NCI-H128 (cell line): Measurements from ENCODE around the gene SLC25A36.
A peak's percentile ranks its signal among the peaks of the same experiment; 100 is the strongest.

Experiments used
- DNase-seq: peaks from one replicate; lab custom pipeline; 2025; ENCODE audit not compliant: unreplicated experiment; lab: John Stamatoyannopoulos, UW

SLC25A36 gene, protein sequence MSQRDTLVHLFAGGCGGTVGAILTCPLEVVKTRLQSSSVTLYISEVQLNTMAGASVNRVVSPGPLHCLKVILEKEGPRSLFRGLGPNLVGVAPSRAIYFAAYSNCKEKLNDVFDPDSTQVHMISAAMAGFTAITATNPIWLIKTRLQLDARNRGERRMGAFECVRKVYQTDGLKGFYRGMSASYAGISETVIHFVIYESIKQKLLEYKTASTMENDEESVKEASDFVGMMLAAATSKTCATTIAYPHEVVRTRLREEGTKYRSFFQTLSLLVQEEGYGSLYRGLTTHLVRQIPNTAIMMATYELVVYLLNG

DNA sequence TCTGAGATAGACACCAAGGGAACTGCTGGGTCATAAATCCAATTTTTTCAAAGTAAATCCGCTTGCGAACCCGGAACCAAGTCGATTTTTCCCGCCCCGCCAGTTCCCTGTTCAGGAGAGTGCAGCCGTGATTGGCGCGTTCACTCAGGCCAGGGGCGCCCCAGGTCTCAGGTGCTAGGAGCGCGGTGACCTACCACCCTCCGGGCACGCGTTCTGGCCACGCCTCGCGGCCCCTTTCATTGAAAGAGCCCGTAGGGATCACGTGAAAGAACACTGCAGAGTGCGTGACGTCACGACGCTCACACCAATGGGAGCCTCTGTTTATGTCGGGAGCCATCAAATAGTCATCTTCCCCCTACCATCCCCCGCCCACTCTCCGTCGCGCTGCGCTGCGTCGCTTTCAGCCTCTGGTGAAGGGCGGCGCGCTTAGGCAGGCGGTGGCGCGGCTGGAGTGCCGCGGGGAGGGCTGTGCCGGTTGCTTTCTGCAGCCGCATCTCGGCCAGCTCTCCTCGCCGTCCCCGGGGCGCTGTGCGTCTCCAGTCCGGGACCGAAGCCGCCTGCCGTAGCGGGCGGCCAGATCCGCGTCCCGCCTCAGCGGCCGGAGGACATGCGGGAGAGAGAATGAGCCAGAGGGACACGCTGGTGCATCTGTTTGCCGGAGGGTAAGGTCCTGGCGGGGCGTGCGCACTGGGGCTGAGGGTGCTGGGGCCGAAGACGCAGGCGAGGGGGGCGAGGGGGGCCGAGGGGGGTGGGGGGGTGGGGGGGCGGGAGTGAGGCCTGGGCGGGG lies at the start of gene SLC25A36:
SLC25A36 (plus strand) TSS at position 403 of the 787 bp plus-strand sequence; CDS start at position 622, 219 bp downstream.
- DNase-seq: peak; percentile 98

DNA sequence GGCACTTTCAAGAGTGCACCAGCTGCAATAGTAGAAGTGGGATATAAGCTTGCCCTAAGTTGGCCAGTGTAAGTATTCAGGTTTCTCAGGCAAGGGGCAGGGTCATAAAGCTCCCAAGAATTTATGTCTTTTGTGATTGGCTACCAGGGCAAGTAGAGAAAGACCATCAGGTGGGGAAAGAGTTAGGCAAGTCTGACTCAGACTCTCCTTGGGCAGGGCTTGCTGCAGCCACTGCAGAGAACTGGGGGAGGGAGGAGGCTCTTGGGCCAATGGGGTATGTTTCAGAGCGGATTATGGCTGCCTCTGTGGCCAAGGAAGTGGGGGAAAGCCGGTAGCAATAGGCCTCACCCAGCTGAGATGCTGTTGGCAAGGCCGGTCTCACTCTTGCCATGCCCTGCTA lies 44.6 kb upstream of the SLC25A36 start:
- DNase-seq: no peak

DNA sequence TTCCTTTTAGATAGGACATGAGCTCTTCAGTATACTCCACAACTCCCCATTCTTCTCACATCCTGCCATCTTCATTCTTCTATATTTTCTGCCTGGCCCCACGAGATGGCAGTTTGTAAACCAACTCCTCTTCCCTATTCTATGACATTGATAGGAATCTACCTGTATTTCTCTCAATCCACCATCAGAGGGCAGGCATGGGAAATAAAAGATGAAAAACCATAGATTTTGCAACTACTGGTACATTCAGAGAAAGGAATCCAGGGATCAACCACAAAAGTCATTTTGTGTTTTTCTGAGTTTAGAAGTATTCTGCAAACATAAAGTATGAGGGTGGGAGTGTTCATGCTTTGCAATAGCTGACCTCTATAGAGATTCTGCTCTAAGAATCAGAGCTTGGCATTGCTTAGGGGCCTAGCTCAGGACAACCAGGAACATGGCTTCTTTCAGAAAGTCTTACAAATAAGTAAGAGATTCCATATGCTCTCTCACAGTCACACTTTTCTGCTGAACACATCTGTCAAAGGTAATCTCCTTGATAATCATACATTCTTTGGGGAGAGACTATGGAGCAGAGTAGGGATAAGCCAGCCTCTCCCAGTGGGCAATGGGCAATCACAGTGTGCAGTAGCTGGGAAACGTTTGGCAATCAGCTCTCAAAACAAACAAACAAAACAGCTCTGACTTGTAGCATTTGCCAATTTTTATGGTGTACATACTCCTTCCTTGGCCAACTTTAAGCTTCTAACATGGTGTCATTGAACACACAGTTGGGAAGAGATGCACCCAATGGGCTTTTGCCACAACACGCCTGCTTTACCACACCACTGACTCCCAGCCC lies 43.1 kb upstream of the SLC25A36 start:
- peak; percentile 21 for DNase-seq

DNA sequence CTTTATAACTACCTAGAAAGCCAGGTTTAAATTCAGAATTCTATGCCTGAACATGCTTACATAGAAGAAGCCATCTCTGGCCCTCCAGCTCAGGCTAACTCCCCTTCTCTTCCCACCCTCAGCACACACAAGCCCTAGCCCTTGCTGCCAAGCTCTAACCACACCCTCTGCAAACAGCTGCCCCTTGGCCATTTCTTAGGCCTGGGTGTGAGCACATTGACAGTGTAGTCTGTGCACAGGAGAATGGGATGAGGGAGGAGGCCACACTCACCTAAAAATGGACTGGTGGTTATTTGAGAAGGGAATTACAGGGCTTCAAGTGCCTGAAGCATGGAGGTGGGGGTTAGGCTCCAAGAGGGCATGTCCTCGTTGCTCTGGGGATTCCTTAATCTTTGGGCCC lies 42.3 kb upstream of the SLC25A36 start:
- DNase-seq: no peak

DNA sequence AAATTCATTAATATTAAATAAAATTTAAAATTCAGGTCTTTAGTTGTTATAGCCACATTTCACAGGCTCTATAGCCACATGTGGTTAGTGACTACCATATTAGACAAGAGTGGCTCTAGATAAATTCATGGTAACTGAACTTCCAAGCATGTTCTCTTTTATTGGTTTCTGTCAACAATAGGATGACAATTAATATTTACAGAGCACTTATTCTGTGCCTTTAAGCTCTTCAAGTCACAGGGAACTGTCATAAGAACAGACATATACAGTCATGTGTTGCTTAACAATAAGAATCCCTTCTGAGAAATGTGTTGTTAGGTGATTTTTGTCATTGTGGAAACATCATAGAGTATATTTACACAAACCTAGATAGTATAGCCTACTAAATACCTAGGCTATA lies 38.8 kb upstream of the SLC25A36 start:
- no peak for DNase-seq

DNA sequence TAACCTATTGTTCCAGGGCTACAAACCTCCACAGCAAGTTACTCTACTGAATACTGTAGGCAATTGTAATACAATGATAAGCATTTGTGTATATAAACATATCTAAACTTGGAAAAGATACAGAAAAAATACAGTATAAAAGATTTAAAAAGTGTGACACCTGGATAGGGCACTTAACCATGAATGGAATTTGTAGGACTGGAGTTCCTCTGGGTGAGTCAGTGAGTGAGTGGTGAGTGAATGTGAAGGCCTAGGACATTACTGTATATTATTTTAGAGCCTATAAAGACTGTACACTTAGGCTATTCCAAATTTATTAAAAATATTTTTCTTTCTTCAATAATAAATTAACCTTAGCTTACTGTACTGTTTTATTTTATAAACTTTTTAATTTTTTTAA lies 38.4 kb upstream of the SLC25A36 start:
- no peak for DNase-seq

DNA sequence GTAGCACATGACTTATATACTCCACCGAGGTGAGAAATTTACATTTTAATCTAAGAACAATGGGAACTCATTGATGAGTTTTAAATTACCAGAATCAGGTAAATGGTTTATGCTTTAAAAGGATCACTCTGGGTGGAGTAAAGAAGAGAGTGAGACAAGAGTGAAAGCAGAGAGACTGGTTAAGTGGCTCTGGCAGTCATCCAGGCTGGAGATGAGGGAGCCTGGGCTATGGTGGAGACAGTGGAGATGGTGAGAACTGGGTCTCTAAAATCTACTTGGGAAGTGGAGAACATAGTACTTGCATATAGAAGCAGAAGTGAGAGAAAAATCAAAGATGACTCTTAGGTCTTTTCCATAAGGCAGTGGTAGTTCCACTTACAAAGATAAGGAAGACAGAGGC lies 37.1 kb upstream of the SLC25A36 start:
- DNase-seq: no peak

DNA sequence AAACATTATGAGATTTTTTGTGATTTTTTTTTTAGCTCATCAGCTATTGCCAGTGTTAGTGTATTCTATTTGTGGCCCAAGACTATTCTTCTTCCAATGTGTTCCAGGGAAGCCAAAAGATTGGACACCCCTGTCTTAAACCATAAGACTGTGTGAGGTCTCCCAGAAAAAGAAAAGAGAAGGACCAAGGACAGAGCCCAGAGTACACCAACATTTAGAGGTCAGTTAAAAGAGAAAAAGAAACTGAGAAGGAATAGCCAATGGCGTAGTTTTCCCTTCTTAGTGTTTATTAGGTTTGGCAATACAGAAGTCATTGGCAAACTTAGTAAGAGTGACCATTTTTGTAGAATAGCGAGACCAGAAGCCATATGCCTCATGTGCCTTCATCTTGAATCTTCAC lies 36.1 kb upstream of the SLC25A36 start:
- no peak for DNase-seq

DNA sequence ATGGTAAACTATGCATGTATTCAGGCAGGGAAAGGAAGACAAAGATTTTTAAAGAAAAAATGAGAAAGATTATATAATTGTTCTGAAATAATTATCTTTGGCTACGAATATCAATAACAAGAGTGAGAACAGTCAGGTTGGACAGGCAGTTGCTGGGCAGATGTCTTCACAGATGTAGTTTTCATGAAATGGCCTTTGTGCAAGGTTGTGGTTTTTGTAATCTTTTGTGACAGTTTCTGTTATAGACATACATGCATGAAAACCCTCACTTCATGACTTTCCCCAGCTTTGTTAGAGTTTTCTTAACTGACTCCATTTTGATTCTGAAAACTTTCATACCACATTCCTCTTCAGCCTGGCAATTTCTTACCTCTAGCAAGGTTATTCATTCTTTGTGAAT lies 34.9 kb upstream of the SLC25A36 start:
- no peak for DNase-seq

DNA sequence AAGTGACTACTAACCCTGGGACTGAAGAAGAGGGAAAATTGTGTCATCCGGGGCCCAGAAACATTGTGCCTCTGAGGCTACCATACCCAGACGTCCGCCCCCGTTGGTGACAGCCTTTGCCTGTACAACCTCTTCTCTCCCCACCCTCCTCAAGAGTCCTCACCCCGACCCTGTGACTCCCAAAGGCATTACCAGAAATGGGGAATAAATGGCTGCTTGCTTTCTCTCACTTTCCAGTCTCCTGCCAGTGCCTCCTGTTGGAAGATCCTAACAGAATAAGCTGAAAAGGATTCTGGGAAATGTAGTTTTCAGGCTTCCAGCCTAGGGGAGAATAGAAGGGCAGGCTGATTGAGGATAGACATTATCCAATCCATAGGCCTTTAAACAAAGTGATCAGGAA lies 30.8 kb upstream of the SLC25A36 start:
- DNase-seq: no peak

DNA sequence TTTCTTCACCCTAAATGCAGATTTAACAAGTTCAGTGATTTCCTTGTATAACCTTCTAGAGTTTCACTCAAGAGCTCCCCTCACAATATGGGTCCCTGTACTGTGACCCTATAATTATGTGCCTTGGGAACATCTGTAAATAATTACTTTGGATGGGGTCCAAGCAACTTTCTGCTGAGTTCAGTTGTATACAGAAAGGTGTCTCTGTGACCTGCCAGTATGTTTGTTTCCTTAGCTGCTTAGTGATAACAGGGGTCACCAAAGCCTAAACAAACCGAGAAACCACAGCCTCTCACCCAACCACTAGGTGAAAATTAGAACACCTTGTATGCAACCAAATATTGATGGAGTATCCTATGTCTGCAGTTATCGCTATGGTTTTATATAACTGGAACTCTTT lies 29.8 kb upstream of the SLC25A36 start:
- DNase-seq: no peak

DNA sequence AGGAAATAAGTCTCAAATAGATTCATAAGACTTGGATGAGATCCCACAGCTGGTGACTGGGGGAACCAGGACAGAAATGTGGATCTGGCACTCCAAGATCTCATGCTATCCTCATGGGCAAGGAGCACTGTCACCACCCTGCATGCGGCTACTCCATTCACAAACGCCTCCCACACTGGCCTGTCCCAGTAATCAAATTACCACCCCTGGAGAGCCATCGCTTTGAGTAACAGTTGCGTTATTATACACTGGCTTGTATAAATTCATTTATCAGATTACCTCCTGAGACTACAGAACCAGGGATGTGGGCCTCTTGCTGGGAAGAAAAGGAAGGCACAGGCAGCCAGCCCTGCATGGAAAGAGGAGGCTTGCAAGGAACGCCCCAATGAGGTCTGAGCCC lies 27.9 kb upstream of the SLC25A36 start:
- no peak for DNase-seq

DNA sequence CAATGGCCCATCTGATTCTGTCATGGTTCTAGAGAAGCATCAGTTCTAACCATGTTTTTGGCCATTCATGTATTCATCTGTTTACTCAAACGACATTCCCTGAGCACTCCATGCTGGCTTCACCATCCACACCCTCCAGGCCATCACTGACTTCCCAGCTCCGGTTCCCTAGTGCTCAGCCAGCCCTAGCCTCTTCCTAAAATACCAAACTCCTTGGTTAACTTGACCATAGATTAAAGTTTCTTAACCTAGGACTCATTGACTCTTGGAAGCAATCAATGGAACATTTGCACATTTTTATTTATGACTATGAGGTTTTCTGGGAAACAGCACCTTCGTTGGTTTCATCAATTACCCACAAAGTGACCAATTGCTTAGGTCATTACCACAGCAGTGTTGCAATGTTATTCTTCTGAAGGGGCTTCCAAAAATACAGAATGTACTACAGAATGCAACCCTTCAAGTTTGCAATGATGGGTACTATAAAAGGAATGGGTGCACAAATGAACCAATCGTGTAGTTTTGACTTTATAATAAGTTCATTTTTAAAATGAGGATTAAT lies 27.2 kb upstream of the SLC25A36 start:
- DNase-seq: no peak

DNA sequence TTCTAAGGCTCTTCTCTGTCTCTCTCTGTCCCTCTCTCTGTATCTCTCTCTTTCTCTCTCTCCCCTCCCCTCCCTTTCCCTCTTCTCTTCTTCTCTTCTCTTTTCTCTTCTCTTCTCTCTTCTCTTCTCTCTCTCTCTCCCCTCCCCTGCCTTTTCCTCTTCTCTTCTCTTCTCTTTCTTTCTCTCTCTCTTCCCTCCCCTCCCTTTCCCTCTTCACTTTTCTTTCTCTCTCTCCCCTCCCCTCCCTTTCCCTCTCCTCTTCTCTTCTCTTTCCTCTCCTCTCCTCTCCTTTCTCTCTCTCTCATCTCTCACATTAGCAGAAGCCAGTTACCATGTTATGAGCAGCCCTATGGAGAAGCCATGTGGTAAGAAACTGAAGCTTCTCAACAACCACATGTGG lies 25.0 kb upstream of the SLC25A36 start:
- no peak for DNase-seq

DNA sequence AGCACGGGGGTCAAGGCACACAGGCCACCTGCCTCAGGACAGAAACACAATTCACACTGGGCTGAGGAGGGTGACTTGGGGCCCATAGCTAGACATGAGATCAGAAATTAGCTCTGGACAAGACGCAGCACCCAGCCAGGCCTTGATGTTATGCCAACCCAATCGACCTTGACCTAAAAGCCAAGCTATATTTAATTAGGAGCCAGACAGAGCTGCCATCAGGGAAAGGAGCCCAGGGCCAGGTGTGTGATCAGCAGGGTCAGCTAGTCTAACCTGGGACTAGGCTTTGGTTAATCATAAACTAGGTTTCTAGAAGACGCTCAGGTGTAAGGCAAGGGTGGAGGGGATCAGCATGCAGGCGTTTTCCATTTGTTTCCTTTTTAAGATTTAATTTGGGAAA lies 23.9 kb upstream of the SLC25A36 start:
- no peak for DNase-seq

DNA sequence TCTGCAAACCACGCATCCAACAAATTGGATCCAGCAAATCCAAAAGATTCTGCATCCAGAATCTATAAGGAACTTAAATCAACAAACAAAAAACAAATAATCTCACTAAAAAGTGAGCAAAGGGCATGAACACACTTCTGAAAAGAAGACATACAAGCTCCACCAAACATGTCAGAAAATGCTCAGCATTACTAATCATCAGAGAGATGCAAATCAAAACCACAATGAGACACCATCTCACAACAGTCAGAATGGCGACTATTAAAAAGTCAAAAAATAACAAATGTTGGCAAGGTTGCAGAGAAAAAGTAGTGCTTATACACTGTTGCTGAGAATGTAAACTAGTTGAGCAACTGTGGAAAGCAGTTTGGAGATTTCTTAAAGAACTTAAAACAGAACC lies 21.6 kb upstream of the SLC25A36 start:
- DNase-seq: no peak

DNA sequence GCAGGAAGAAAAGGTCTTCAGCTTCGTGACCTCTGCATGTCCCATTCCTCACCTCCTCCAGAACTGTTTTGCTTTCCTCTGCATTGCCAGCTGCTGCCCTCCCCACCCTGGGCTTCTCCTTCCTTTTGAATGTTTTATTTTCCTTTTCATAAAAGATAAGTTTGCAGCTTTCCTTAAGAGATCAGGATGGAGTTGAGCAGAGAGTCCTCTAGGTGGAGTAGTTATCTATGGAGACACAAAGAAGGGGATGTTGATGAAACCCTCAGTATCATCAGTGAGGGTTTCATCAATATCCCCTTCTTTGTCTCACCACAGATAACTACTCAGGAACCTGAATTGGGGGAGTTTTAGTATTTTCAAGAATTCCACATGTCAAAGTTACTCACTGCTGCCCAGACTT lies 19.0 kb upstream of the SLC25A36 start:
- no peak for DNase-seq

DNA sequence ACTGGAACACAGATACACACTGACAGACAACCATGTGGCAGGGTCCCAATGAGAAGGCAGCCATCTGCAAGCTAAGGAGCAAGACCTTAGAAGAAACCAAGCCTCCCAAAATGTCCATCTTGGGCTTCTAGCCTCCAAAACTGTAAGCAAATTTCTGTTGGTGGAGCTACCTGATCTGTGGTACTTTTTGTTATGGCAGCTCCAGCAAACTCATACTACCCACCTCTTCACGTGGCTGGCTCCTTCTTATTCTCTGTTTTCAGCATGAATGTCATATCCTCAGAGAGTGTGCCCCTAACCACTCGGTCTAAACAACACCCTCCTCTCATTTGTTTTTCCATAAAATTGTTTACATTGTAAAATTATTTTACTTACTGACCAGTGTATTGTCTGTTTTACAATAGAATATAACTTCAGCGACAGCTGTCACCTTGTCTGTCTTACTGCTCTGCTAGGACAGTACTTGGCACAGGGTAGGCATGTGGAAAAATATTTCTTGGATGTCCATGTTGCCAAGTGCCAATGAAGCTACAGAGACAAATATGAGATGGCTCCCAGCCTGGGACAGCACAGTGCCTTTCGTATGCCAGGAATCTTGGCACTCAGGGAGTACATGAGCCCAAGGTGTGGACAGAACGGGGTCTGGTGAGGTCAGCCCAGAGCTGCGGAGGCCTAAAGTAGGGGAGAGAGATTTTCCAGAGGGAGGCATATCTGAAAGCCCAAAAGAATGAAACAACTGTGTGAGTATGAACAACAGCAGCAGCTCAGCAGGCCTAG lies 17.4 kb upstream of the SLC25A36 start:
- DNase-seq: no peak

DNA sequence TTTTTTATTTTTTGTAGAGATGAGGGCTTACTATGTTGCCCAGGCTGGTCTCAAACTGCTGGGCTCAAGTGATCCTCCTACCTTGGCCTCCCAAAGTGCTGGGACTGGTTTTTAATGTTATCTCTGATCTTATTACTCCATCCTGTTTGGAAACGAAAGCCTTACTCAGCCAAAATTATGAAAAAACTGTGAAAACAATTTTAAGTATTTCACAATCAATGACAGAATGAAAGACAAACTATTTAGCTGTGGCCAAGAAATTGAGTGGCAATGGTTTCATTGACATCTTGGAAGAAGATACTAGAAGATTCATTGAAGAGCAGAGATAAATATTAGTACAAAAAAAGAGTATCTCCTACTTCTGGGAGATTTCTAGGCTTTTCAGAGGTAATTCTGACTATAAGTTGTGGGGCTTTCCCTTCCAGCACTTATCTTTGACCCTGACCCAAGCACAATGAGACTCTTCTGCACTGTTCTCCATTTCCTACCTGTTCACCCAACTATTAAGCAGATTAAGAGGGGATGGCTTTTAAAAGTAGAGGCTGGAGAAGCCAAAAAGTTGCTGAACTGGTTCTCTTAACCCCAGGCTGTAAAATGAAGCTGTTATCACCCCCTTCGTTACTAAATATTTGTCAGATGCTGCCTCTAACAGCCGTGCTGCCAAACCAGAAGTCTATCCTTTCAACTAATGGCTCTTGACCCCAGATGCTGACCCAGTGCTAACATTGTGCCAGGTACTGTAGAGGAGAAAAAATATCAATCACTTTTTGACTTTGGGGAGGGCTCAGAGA lies 14.2 kb upstream of the SLC25A36 start:
- no peak for DNase-seq

DNA sequence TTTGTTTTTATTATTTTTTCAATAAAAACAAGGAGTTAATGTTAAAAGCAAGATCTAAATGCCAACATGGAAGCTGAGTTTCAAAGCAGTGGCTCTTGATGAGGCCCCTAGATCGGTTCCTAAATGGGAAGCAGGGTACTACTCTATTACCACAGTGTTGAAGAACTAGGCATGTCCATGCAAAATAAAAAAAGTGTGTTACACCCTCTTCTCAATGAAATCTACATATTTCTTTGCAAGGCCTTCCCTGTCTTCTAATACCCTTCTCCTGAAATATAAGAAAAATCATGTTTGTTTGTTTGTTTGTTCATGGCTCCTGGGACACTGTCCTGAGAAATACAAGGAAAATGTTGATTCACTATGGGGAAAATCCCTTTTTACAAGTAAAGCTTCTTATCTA lies 12.2 kb upstream of the SLC25A36 start:
- no peak for DNase-seq
